Loucy (cell line): ENCODE results near the gene EDC3.

Source experiments
- H2AFZ ChIP-seq: fragments of 200-600 bp; sonication (generic); 2 replicates; pipeline ENCODE4 v1.6.0; 2016; ENCODE audit warnings: antibody characterized with exemption, mild to moderate bottlenecking, low read length, moderate library complexity
- H3F3A ChIP-seq: fragments of 200-600 bp; 2 replicates; pipeline ENCODE4 v1.6.0; 2016; ENCODE audit warnings: antibody characterized with exemption, low read depth, mild to moderate bottlenecking
- H3K27me3 ChIP-seq: fragments of 200-600 bp; sonication (generic); 2 replicates; pipeline ENCODE4 v1.6.1; 2014; ENCODE audit warnings: low read length, mild to moderate bottlenecking; ENCODE audit not compliant: insufficient read depth, poor library complexity, severe bottlenecking
- H3K36me3 ChIP-seq: fragments of 200-600 bp; sonication (generic); 2 replicates; pipeline ENCODE4 v1.6.1; 2016; ENCODE audit warnings: low read length; ENCODE audit not compliant: insufficient read depth
- H3K4me1 ChIP-seq: fragments of 200-600 bp; sonication (generic); 2 replicates; pipeline ENCODE4 v1.5.1; 2014; ENCODE audit warnings: low read length, mild to moderate bottlenecking; ENCODE audit not compliant: insufficient read depth, poor library complexity, severe bottlenecking
- H3K4me2 ChIP-seq: fragments of 200-600 bp; sonication (generic); 2 replicates; pipeline ENCODE4 v1.6.0; 2014; ENCODE audit warnings: antibody characterized with exemption, low read length, low read depth, mild to moderate bottlenecking; ENCODE audit not compliant: poor library complexity, severe bottlenecking
- H3K4me3 ChIP-seq: fragments of 200-600 bp; sonication (generic); 2 replicates; pipeline ENCODE4 v1.5.1; 2014; ENCODE audit warnings: low read length, mild to moderate bottlenecking, mixed read lengths; ENCODE audit not compliant: poor library complexity, severe bottlenecking
- H3K79me2 ChIP-seq: fragments of 200-600 bp; sonication (generic); 2 replicates; pipeline ENCODE4 v1.6.1; 2014; ENCODE audit warnings: low read length; ENCODE audit not compliant: insufficient read depth
- H3K9ac ChIP-seq: fragments of 200-600 bp; sonication (generic); 2 replicates; pipeline ENCODE4 v1.6.0; 2014; ENCODE audit warnings: mild to moderate bottlenecking, low read depth, low read length, moderate library complexity; ENCODE audit not compliant: poor library complexity, severe bottlenecking
- H3K9me2 ChIP-seq: fragments of 200-600 bp; sonication (generic); replicated peaks from 2 replicates; pipeline ENCODE4 v1.6.1; 2016; ENCODE audit warnings: low read depth, low read length, mixed read lengths
- H3K9me3 ChIP-seq: fragments of 200-600 bp; sonication (generic); 2 replicates; pipeline ENCODE4 v1.6.1; 2014; ENCODE audit warnings: mild to moderate bottlenecking, antibody characterized with exemption, low read length, low read depth; ENCODE audit not compliant: insufficient read depth
- H4K20me1 ChIP-seq: fragments of 200-600 bp; sonication (generic); 2 replicates; pipeline ENCODE4 v1.6.0; 2014; ENCODE audit warnings: antibody characterized with exemption, low read length, mild to moderate bottlenecking; ENCODE audit not compliant: insufficient read depth, poor library complexity, severe bottlenecking
- CTCF ChIP-seq: fragments of 200-600 bp; sonication (generic); conservative IDR thresholded peaks from 2 replicates; pipeline ENCODE4 v1.5.1; 2014; ENCODE audit warnings: mild to moderate bottlenecking, antibody characterized with exemption, low read length
- EZH2phosphoT487 ChIP-seq: fragments of 200-600 bp; IDR thresholded peaks from 2 replicates; pipeline ENCODE4 v1.6.1; 2018; ENCODE audit warnings: antibody characterized with exemption, mild to moderate bottlenecking, moderate library complexity, borderline replicate concordance

EDC3 gene

GRCh38 chr15:74683758-74684157, 12.1 kb downstream of the EDC3 start:
- H3K9me2 ChIP-seq: no peaks in the 10 kb centered on the region
- H3K9me3 ChIP-seq: no peaks in the 10 kb centered on the region
- no peaks in the 10 kb centered on the region for H3K4me1 ChIP-seq
- TF ChIP-seq CTCF: no peak
- TF ChIP-seq EZH2phosphoT487: no peak
- H3K9ac ChIP-seq: no peak overlapping the region
- H3K79me2 ChIP-seq: peaks cover 30% of the 10 kb centered on the region; the same call in 1 of the 2 replicates
- no peak overlapping the region for H3K4me2 ChIP-seq
- H2AFZ ChIP-seq: no peak overlapping the region
- H4K20me1 ChIP-seq: no peaks in the 10 kb centered on the region
- no peak overlapping the region for H3K4me3 ChIP-seq
- H3F3A ChIP-seq: no peaks in the 10 kb centered on the region
- no peaks in the 10 kb centered on the region for H3K27me3 ChIP-seq
- peaks cover 12% of the 10 kb centered on the region; the same call in 1 of the 2 replicates for H3K36me3 ChIP-seq

DNA sequence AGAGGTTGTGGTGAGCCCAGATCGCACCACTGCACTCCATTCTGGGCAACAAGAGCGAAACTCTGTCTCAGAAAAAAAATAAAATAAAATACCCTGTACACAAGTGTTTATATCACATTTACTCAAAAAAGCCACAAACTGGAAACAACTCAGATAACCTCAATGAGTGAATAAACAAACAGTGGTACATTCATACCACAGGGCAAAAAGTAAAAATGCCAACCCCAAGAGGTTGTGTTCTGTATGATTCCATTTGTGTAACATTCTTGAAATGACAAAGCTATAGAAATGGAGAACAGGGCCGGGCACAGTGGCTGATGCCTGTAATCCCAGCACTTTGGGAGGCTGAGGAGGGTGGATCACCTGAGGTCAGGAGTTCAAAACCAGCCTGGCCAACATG, 12.9 kb downstream of the EDC3 start:
- Histone ChIP-seq H3K9me3 (no peaks in the 10 kb centered on the region), H3K9ac (no peak overlapping the region), H3K4me2 (no peak overlapping the region), H3K4me3 (no peak overlapping the region), H4K20me1 (peaks cover 2% of the 10 kb centered on the region), H3F3A (no peaks in the 10 kb centered on the region), H3K27me3 (no peaks in the 10 kb centered on the region), H3K36me3 (peaks cover 12% of the 10 kb centered on the region; the same call in 1 of the 2 replicates), H3K9me2 (no peaks in the 10 kb centered on the region), H3K4me1 (no peaks in the 10 kb centered on the region), H2AFZ (no peak overlapping the region), H3K79me2 (peaks cover 35% of the 10 kb centered on the region; the same call in 1 of the 2 replicates)
- TF ChIP-seq CTCF (no peak), EZH2phosphoT487 (no peak)

DNA sequence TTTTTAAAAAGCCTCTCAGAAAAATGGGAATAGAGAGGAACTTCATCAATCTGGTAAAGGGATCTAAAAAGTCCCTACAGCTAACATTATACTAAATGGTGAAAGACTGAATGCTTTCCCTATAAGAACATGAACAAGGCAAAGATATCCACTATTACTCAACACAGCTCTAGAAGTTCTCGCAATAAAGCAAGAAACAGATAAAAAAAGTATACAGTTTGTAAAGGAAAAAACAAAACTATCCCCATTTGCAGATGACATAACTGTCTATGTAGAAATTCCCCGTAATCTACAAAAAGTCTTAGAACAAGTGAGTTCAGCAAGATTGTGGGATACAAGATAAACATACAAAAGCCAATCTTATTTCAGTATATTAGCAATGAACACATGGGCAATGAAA, 15.4 kb downstream of the EDC3 start:
- peaks cover 42% of the 10 kb centered on the region; the same call in 1 of the 2 replicates for H3K79me2 ChIP-seq
- no peak overlapping the region for H3K4me2 ChIP-seq

More for the DNA sequence above, 15.4 kb downstream of the EDC3 start:
- Histone ChIP-seq H3K9ac (no peak overlapping the region), H3F3A (no peaks in the 10 kb centered on the region), H3K9me3 (no peaks in the 10 kb centered on the region), H3K4me1 (no peaks in the 10 kb centered on the region), H3K4me3 (no peak overlapping the region), H2AFZ (no peak overlapping the region), H3K9me2 (no peaks in the 10 kb centered on the region), H3K27me3 (no peaks in the 10 kb centered on the region), H3K36me3 (peaks cover 9% of the 10 kb centered on the region; the same call in 1 of the 2 replicates), H4K20me1 (peaks cover 6% of the 10 kb centered on the region)
- TF ChIP-seq CTCF: no peak
- no peak for TF ChIP-seq EZH2phosphoT487
